ENCODE data around the gene MLXIP. TPM values are rescaled to one million over a fixed set of nuclear protein-coding genes. Genes with fewer than 3 reads are reported as not detected.
"Not testable (repeated sequence)": the region's sequence is repeated elsewhere in the genome, so short reads cannot be mapped to it uniquely, and the experiment has no call there.

Gene MLXIP
- total RNA-seq, 2 experiments from 2014 or later, result 18.8 to 22.0 TPM

DNA sequence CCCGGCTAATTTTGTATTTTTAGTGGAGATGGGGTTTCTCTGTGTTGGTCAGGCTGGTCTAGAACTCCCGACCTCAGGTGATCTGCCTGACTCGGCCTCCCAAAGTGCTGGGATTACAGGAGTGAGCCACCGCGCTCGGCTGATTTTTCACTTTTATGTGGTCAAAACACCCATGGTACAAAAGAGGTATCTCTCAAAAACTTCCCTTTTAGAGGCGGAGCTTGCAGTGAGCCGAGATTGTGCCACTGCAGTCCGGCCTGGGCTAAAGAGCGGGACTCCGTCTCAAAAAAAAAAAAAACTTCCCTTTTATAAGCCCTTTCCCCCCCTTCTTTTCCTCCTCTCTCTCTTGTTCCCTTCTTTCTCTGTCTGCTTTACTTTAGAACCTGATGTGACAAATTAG, 26.9 kb downstream of the MLXIP start:
- H3K27me3 Mint-ChIP-seq (ENCODE audit: low read depth); DNase-seq; H3K9me3 Mint-ChIP-seq: not testable (repeated sequence)
- Mint-ChIP-seq H3K27ac (peak overlapping the region; percentile 42), H3K4me1 (ENCODE audit: low read depth) (peaks cover 84% of the 10 kb centered on the region), H3K4me3 (peak overlapping the region; percentile 46), H3K36me3 (ENCODE audit: low read depth) (peaks cover 13% of the 10 kb centered on the region)
- CTCF ChIA-PET, result interaction anchor here (1.2 to 4.5 kb wide), 4 partner anchors 9 to 51 kb away, joined by 3 to 27 read pairs (median 12); no protein-coding TSS in a partner anchor
- intact Hi-C loops (cut with micrococcal nuclease), result loop anchor here (5.0 to 10.0 kb wide), 3 partner anchors 38 to 1071 kb away; partner anchors contain the start of genes OASL and RHOF

DNA sequence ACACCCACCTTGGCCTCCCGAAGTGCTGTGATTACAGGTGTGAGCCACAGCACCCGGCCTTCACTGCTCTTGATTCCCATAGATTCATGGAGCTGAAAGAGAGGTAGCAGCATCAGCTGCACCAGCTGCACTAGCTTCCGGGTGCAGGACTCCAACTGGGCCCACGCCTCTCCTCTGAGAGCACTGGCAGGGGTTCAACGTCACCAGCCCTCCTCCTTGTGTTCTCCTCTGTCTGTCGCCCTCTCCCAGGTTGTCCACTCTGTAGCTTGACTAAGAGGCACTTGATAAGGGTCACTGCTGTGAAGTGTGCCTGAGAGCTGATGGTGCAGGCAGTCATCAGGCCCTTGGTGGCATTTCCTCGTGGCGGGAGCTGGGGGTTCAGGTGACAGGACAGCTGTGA, 28.3 kb downstream of the MLXIP start:
- H3K27ac Mint-ChIP-seq, result no peak overlapping the region
- no peak for DNase-seq
- peaks cover 79% of the 10 kb centered on the region for H3K4me1 Mint-ChIP-seq (ENCODE audit: low read depth)
- H3K27me3 Mint-ChIP-seq (ENCODE audit: low read depth), result no peaks in the 10 kb centered on the region
- intact Hi-C loops (cut with micrococcal nuclease), result loop anchor here (5.0 to 10.0 kb wide), 3 partner anchors 40 to 1072 kb away; partner anchors contain the start of genes OASL and RHOF
- H3K36me3 Mint-ChIP-seq (ENCODE audit: low read depth), result peaks cover 11% of the 10 kb centered on the region
- H3K9me3 Mint-ChIP-seq, result peaks cover 2% of the 10 kb centered on the region
- no peak overlapping the region for H3K4me3 Mint-ChIP-seq
- CTCF ChIA-PET, result interaction anchor here (0.5 to 4.5 kb wide), 7 partner anchors 9 to 517 kb away, joined by 3 to 27 read pairs (median 4); no protein-coding TSS in a partner anchor

DNA sequence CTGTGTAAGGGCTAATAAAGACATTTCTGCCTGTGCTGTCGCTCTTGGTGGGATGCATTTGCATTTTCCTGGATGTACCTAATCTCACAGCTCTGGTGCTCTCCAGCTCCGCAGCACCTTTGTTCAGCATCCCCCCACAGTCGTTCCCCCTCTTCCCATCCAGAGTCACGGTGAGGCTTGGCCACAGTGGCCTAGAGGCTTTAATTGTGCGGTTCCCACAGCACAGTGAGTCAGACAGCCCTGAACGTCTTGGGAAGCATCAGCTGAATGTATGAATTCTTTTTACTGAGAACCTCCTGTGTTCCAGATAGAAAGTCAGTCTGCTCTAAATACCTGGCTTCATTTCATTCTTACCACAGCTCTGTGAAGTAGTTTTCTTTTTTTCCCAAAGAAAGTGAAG, 28.7 kb downstream of the MLXIP start:
- H3K9me3 Mint-ChIP-seq, result peaks cover 2% of the 10 kb centered on the region
- H3K4me1 Mint-ChIP-seq (ENCODE audit: low read depth), result peaks cover 79% of the 10 kb centered on the region
- H3K36me3 Mint-ChIP-seq (ENCODE audit: low read depth), result peaks cover 11% of the 10 kb centered on the region
- H3K27me3 Mint-ChIP-seq (ENCODE audit: low read depth), result no peaks in the 10 kb centered on the region
- CTCF ChIA-PET, result interaction anchor here (0.5 to 4.5 kb wide), 8 partner anchors 9 to 518 kb away, joined by 3 to 27 read pairs (median 6); no protein-coding TSS in a partner anchor
- no peak for DNase-seq
- no peak overlapping the region for H3K4me3 Mint-ChIP-seq
- intact Hi-C loops (cut with micrococcal nuclease), result loop anchor here (5.0 to 10.0 kb wide), 3 partner anchors 40 to 1072 kb away; partner anchors contain the start of genes OASL and RHOF
- H3K27ac Mint-ChIP-seq, result peak overlapping the region; percentile 65

DNA sequence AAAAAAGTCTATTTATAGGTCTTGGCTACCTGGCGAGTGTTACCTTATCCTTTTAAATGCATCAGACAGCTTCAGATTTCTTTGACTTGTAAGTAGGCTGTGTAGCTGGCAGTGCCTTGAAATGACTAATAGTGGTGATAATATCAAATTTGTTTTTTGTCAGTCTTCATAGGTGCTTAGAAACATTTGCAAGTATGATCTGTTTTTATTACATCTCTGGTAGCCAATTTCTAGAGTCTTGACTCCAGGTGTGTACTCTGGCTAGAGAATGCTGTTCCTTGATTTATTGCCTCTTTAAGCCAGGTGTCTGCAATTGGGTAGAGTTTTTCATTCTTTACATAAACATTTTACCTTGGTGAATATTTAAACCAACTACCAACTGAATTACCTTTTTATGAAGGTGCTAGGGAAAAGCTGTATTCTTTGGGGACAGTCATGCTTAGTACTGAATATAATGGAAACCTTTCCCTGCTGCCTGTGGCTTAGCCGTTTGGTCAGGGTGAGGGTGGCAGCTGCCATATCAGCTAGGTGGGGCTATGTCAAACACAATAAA, 32.6 kb downstream of the MLXIP start:
- intact Hi-C loops (cut with micrococcal nuclease), result no loop called here
- no peaks in the 10 kb centered on the region for H3K27me3 Mint-ChIP-seq (ENCODE audit: low read depth)
- no peaks in the 10 kb centered on the region for H3K9me3 Mint-ChIP-seq
- no peak overlapping the region for H3K27ac Mint-ChIP-seq
- CTCF ChIA-PET, result interaction anchor here (0.6 to 3.1 kb wide), 3 partner anchors 12 to 116 kb away, joined by 3 to 13 read pairs (median 4); no protein-coding TSS in a partner anchor
- peaks cover 4% of the 10 kb centered on the region for H3K36me3 Mint-ChIP-seq (ENCODE audit: low read depth)
- no peak for DNase-seq
- H3K4me1 Mint-ChIP-seq (ENCODE audit: low read depth), result peaks cover 54% of the 10 kb centered on the region
- H3K4me3 Mint-ChIP-seq, result no peak overlapping the region

DNA sequence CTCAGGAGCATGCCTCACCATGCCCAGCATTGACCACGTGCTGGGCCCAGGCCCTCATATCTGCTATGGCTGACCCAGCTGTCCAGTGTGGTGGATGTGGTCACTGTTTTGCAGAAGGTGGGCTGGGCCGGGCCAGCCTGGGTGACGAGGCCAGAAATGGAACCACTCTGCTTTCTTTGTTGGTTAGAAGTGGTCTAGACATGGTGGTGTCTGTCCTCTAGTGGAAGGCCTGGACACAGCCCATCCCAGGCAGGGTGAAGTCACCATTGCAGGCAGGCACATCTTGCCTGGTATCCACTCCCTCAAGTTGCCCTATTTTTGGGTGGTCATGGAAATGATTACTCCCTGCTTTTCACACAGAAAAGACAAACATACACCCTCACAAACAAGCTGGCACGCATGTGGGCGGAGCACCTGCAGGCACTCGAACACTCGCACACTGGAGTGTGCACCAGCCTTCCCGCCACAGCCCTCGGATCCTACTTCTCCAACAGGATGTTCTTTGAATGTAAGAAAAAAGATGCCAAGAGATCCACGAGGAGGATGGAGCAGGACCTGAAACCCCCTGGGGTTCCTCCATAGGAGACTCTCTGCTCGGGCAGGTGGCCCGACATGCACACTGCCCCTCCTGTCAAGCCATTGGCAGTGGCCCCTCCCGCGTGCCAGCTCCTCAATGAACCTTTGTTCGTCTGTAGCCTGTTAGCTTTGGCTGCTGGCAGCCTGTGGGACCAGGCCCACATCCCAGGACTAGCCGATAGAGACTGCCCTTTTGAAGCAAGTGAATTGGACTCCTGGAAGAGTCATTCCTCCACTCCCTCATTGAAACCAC, 38.4 kb downstream of the MLXIP start:
- peaks cover 21% of the 10 kb centered on the region for H3K4me1 Mint-ChIP-seq (ENCODE audit: low read depth)
- intact Hi-C loops (cut with micrococcal nuclease), result no loop called here
- no peaks in the 10 kb centered on the region for H3K27me3 Mint-ChIP-seq (ENCODE audit: low read depth)
- H3K4me3 Mint-ChIP-seq, result no peak overlapping the region
- CTCF ChIA-PET, result interaction anchor here (1.5 to 2.0 kb wide), 3 partner anchors 10 to 62 kb away, joined by 4 to 8 read pairs (median 4); no protein-coding TSS in a partner anchor
- H3K9me3 Mint-ChIP-seq, result no peaks in the 10 kb centered on the region
- H3K36me3 Mint-ChIP-seq (ENCODE audit: low read depth), result no peaks in the 10 kb centered on the region
- DNase-seq, result no peak
- H3K27ac Mint-ChIP-seq, result no peak overlapping the region

DNA sequence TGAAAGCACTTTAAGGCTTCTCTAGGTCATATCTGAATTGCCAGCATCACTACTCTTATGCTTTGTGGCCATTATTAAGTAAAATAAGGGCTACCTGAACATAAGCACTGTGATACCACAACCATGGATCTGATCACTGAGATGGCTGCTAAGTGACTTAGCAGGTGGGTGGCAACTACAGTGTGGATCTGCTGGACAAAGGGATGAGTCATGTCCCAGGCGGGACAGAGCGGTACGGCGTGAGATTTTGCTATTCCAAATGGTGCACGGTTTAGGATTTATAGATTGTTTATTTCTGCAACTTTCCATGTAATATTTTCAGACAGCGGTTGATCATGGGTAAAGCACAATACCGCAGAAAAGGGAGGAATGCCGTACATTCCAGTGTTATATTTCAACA, 39.4 kb downstream of the MLXIP start:
- Mint-ChIP-seq H3K36me3 (ENCODE audit: low read depth) (no peaks in the 10 kb centered on the region), H3K9me3 (no peaks in the 10 kb centered on the region), H3K27me3 (ENCODE audit: low read depth) (no peaks in the 10 kb centered on the region), H3K27ac (no peak overlapping the region), H3K4me3 (no peak overlapping the region), H3K4me1 (ENCODE audit: low read depth) (peaks cover 23% of the 10 kb centered on the region)
- CTCF ChIA-PET, result interaction anchor here (0.6 to 2.0 kb wide), 2 partner anchors 55 to 63 kb away, joined by 3 to 8 read pairs; no protein-coding TSS in a partner anchor
- DNase-seq, result no peak
- intact Hi-C loops (cut with micrococcal nuclease), result no loop called here

DNA sequence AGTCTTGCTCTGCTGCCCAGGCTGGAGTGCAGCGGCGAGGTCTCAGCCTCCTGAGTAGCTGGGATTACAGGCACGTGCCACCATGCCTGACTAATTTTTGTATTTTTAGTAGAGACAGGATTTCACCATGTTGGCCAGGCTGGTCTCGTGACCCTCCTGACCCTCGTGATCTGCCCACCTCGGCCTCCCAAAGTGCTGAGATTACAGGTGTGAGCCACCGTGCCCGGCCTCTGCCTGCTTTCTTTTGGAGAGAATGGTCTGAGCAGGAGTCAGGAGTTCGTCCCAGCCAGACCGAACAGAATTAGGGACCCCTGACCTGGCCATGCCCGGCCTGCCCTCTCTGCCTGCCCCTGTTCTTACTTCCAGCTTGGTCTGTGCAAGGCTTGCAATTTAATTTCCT, 42.8 kb downstream of the MLXIP start:
- not testable (repeated sequence) for H3K27ac Mint-ChIP-seq; H3K4me3 Mint-ChIP-seq; DNase-seq; H3K27me3 Mint-ChIP-seq (ENCODE audit: low read depth); H3K9me3 Mint-ChIP-seq; H3K36me3 Mint-ChIP-seq (ENCODE audit: low read depth)
- H3K4me1 Mint-ChIP-seq (ENCODE audit: low read depth), result peaks cover 40% of the 10 kb centered on the region
- intact Hi-C loops (cut with micrococcal nuclease), result loop anchor here (5.0 kb wide), 1 partner anchor 204 kb away; the partner anchor contains the start of gene CFAP251
- CTCF ChIA-PET, result interaction anchor here (0.7 to 5.1 kb wide), 3 partner anchors 26 to 326 kb away, joined by 3 to 78 read pairs (median 4); no protein-coding TSS in a partner anchor

DNA sequence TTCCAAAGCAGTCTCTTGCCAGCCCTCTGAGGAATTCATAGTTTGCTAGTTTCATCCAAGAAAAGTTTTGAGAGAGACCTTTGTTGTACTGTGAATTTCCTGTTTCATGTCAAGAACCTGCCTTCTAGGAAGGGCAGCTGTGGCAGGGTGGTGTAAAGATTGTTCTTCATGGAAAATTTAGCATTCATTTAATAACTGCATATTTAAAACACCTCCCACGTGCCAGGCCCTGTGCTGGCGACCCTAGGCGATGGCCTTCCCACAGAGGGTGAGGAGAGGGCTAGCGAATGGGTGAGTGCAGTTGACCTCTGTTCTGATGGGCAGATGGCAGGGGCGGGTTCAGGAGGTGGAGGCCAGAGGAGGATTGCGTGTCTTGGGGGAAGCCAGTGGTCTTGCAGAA, 43.2 kb downstream of the MLXIP start:
- Mint-ChIP-seq H3K27me3 (ENCODE audit: low read depth) (no peaks in the 10 kb centered on the region), H3K36me3 (ENCODE audit: low read depth) (no peaks in the 10 kb centered on the region), H3K27ac (no peak overlapping the region), H3K9me3 (no peaks in the 10 kb centered on the region), H3K4me1 (ENCODE audit: low read depth) (peaks cover 40% of the 10 kb centered on the region), H3K4me3 (no peak overlapping the region)
- no peak for DNase-seq
- intact Hi-C loops (cut with micrococcal nuclease), result loop anchor here (2.0 to 5.0 kb wide), 2 partner anchors 69 to 204 kb away; partner anchors contain the start of gene CFAP251
- CTCF ChIA-PET, result interaction anchor here (0.6 to 5.1 kb wide), 11 partner anchors 11 to 326 kb away, joined by 3 to 78 read pairs (median 5); no protein-coding TSS in a partner anchor

DNA sequence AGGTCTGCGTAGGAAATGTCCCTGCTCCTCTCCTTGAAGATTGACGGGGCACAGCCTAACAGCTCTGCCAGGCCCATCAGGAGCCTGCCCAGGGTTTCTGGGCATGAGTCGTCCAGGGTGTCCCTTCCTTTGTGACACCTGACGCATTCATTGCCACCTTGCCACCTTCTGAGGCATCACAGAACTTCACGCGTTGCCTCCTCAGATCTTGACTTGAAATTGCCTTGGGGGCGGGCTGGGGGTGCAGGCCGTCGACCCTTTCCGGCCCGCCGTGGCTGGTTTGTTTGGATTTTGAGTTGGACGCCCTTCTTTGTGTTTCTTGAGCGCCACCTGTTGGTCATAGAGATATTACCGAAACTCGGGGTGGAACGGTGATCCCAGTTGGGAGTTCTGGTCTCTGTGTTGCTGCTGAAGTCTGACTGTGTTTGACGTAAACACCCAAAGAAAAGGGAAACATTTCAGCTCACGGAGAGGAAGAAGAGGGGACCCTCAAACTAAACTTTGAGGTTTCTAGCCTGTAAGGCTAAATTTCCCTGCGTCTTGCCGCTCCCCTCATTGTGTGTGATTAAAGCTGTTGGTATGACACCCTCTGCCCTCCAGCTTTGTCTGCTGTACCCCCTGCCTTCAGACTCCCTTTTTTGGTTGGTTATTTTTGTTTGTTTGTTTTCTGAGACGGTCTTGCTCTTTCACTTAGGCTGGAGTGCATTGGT, 44.6 kb downstream of the MLXIP start:
- H3K9me3 Mint-ChIP-seq, result no peaks in the 10 kb centered on the region
- H3K4me1 Mint-ChIP-seq (ENCODE audit: low read depth), result peaks cover 40% of the 10 kb centered on the region
- DNase-seq, result peak; percentile 82
- H3K4me3 Mint-ChIP-seq, result no peak overlapping the region
- peak overlapping the region; percentile 47 for H3K27ac Mint-ChIP-seq
- no peaks in the 10 kb centered on the region for H3K36me3 Mint-ChIP-seq (ENCODE audit: low read depth)
- no peaks in the 10 kb centered on the region for H3K27me3 Mint-ChIP-seq (ENCODE audit: low read depth)
- intact Hi-C loops (cut with micrococcal nuclease), result loop anchor here (1.0 to 5.0 kb wide), 4 partner anchors 45 to 206 kb away; partner anchors contain the start of genes CFAP251 and MLXIP
- CTCF ChIA-PET, result interaction anchor here (0.6 to 5.1 kb wide), 45 partner anchors 9 to 327 kb away, joined by 3 to 78 read pairs (median 4); partner anchors contain the start of gene MLXIP

DNA sequence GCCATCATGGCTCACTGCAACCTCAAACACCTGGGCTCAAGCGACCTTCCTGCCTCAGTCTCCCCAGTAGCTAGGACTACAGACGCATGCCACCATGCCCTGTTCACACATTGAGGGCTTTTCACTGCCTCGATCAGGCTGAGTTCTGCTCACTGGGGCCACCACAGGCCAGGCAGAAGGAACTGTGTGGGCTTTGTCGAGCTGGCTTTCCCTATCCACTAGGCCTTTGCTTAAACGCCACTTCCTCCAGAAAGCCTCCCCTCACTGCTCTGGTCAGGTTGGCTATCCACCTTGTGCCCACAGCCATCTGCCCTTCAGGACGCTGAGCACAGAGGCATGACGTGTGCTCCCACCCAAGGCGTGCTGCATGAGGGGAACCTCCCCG, 45.2 kb downstream of the MLXIP start:
- CTCF ChIA-PET, result interaction anchor here (0.6 to 5.1 kb wide), 37 partner anchors 9 to 328 kb away, joined by 3 to 78 read pairs (median 5); no protein-coding TSS in a partner anchor
- no peak overlapping the region for H3K27ac Mint-ChIP-seq
- DNase-seq, result no peak
- intact Hi-C loops (cut with micrococcal nuclease), result loop anchor here (1.0 to 5.0 kb wide), 4 partner anchors 45 to 206 kb away; partner anchors contain the start of genes CFAP251 and MLXIP
- H3K4me3 Mint-ChIP-seq, result no peak overlapping the region
- no peaks in the 10 kb centered on the region for H3K27me3 Mint-ChIP-seq (ENCODE audit: low read depth)
- no peaks in the 10 kb centered on the region for H3K36me3 Mint-ChIP-seq (ENCODE audit: low read depth)
- peaks cover 40% of the 10 kb centered on the region for H3K4me1 Mint-ChIP-seq (ENCODE audit: low read depth)
- H3K9me3 Mint-ChIP-seq, result no peaks in the 10 kb centered on the region

DNA sequence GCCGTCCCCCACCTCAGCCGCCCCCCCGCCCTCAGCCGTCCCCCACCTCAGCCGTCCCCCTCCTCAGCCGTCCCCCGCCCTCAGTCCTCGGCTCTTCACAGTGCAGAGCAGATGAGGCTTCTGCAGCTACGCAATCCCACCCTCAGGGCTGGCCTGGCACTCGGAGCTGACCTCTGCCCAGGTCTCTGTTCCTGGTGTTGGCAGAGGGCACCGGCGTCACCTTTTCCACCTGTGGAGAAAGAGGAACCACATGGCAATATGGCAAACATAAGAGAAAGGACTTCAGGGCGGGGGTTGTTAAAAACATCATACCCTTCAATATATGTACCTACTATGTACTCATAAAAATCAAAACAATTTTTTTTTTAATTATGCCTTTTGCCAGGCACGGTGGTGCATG, 45.8 kb downstream of the MLXIP start:
- CTCF ChIA-PET, result interaction anchor here (0.7 to 5.1 kb wide), 14 partner anchors 13 to 329 kb away, joined by 3 to 78 read pairs (median 8); partner anchors contain the start of gene B3GNT4
- Mint-ChIP-seq H3K27ac (no peak overlapping the region), H3K36me3 (ENCODE audit: low read depth) (no peaks in the 10 kb centered on the region), H3K4me3 (no peak overlapping the region), H3K4me1 (ENCODE audit: low read depth) (peaks cover 40% of the 10 kb centered on the region), H3K9me3 (no peaks in the 10 kb centered on the region), H3K27me3 (ENCODE audit: low read depth) (no peaks in the 10 kb centered on the region)
- no peak for DNase-seq
- intact Hi-C loops (cut with micrococcal nuclease), result loop anchor here (5.0 kb wide), 1 partner anchor 207 kb away; the partner anchor contains the start of gene CFAP251

Measured in activated naive CD4-positive, alpha-beta T cell treated with anti-CD3 and anti-CD28 coated beads for 36 hours (primary cell).